DOHH2 (cell line): Measurements from ENCODE around the gene RGS7BP.

Source experiments
- H3F3A ChIP-seq: fragments of 200-600 bp; sonication (generic), shearing (Covaris generic); 2 replicates; pipeline ENCODE4 v1.6.0; 2016; ENCODE audit warnings: antibody characterized with exemption, mild to moderate bottlenecking; ENCODE audit not compliant: control insufficient read depth, insufficient read depth
- H3K27ac ChIP-seq: fragments of 200-600 bp; sonication (generic); 2 replicates; pipeline ENCODE4 v1.5.1; 2014; ENCODE audit warnings: low read depth, mild to moderate bottlenecking, low read length, moderate library complexity
- H3K27me3 ChIP-seq: fragments of 200-600 bp; sonication (generic); 2 replicates; pipeline ENCODE4 v1.6.1; 2014; ENCODE audit warnings: mild to moderate bottlenecking, low read length, mixed read lengths; ENCODE audit not compliant: control insufficient read depth
- H3K36me3 ChIP-seq: fragments of 200-600 bp; sonication (generic); 2 replicates; pipeline ENCODE4 v1.6.1; 2014; ENCODE audit warnings: mild to moderate bottlenecking, low read length, moderate library complexity, mixed read lengths; ENCODE audit not compliant: control insufficient read depth
- H3K4me1 ChIP-seq: fragments of 200-600 bp; sonication (generic); 2 replicates; pipeline ENCODE4 v1.6.1; 2014; ENCODE audit warnings: mild to moderate bottlenecking, low read length, mixed read lengths; ENCODE audit not compliant: control insufficient read depth
- H3K4me2 ChIP-seq: fragments of 200-600 bp; sonication (generic); 2 replicates; pipeline ENCODE4 v1.6.0; 2014; ENCODE audit warnings: mild to moderate bottlenecking, low read length, moderate library complexity
- H3K4me3 ChIP-seq: fragments of 200-600 bp; sonication (generic); 2 replicates; pipeline ENCODE4 v1.5.1; 2014; ENCODE audit warnings: mild to moderate bottlenecking, low read length, mixed read lengths
- H3K79me2 ChIP-seq: fragments of 200-600 bp; sonication (generic); 2 replicates; pipeline ENCODE4 v1.6.1; 2014; ENCODE audit warnings: mild to moderate bottlenecking, low read length, mixed read lengths; ENCODE audit not compliant: control insufficient read depth
- H3K9me2 ChIP-seq: fragments of 200-600 bp; sonication (generic); replicated peaks from 2 replicates; pipeline ENCODE4 v1.6.1; 2014; ENCODE audit warnings: mild to moderate bottlenecking, low read length, mixed read lengths; ENCODE audit not compliant: control insufficient read depth
- H3K9me3 ChIP-seq: fragments of 200-600 bp; sonication (generic); 2 replicates; pipeline ENCODE4 v1.6.1; 2014; ENCODE audit warnings: antibody characterized with exemption, low read length, mixed read lengths; ENCODE audit not compliant: control insufficient read depth, insufficient read depth
- H4K20me1 ChIP-seq: fragments of 200-600 bp; sonication (generic); 2 replicates; pipeline ENCODE4 v1.6.0; 2014; ENCODE audit warnings: low read depth, mild to moderate bottlenecking, antibody characterized with exemption, low read length, moderate library complexity; ENCODE audit not compliant: control insufficient read depth, insufficient read depth
- EZH2phosphoT487 ChIP-seq: fragments of 200-600 bp; sonication (generic); IDR thresholded peaks from 2 replicates; pipeline ENCODE4 v1.6.1; 2017; ENCODE audit warnings: borderline replicate concordance, mild to moderate bottlenecking, antibody characterized with exemption, low read length, moderate library complexity, mixed read lengths
- TF ChIP-seq, protein P1 (sequence below): fragments of 200-600 bp; sonication (generic); IDR thresholded peaks from one replicate; pipeline ENCODE4 v1.5.1; 2014; ENCODE audit warnings: antibody characterized with exemption, mild to moderate bottlenecking, low read depth, low read length; ENCODE audit not compliant: poor library complexity, severe bottlenecking

The RGS7BP gene

DNA sequence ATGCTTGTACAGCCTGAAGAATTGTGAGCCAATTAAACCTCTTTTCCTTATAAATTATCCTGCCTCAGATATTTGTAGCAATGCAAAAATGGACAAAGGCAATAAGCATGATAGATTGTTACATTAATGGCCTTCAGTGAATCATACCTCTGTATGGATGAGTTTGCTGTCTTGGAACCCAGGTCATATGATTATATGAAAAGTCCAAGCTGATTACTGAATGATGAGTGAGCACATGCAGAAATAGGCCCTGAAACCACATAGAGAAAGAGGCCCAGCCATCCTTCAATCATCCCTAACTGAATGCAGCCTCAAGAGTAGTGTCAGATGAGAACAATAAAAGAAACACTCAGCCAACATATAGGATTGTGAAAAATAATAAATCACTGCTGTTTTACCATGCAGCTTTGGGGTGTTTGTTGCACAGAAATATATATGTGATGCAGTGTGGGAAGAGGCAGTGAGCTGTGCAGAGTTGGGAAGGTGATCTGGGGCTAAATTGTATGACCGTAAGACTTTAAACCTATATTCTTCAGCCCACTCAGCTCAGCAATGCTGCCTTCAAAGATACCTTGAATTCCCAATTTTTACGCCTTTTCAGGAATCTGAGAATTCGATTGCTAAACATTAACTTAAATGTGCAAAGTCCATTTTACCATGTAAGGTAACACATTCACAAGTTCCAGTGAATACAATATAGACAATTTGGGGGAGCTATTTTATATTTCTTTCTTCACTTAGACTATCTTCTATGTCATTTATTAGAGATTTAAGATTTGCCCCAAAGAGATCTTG, 148.1 kb downstream of the RGS7BP start:
- no peaks in the 10 kb centered on the region for H3K36me3 ChIP-seq
- H3K27me3 ChIP-seq, result no peaks in the 10 kb centered on the region
- no peaks in the 10 kb centered on the region for H3F3A ChIP-seq
- H3K79me2 ChIP-seq, result no peaks in the 10 kb centered on the region
- no peaks in the 10 kb centered on the region for H4K20me1 ChIP-seq
- TF ChIP-seq, protein P1, sequence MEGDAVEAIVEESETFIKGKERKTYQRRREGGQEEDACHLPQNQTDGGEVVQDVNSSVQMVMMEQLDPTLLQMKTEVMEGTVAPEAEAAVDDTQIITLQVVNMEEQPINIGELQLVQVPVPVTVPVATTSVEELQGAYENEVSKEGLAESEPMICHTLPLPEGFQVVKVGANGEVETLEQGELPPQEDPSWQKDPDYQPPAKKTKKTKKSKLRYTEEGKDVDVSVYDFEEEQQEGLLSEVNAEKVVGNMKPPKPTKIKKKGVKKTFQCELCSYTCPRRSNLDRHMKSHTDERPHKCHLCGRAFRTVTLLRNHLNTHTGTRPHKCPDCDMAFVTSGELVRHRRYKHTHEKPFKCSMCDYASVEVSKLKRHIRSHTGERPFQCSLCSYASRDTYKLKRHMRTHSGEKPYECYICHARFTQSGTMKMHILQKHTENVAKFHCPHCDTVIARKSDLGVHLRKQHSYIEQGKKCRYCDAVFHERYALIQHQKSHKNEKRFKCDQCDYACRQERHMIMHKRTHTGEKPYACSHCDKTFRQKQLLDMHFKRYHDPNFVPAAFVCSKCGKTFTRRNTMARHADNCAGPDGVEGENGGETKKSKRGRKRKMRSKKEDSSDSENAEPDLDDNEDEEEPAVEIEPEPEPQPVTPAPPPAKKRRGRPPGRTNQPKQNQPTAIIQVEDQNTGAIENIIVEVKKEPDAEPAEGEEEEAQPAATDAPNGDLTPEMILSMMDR, result no peak
- no peak for TF ChIP-seq EZH2phosphoT487
- no peak overlapping the region for H3K4me2 ChIP-seq
- no peaks in the 10 kb centered on the region for H3K4me1 ChIP-seq
- no peaks in the 10 kb centered on the region for H3K9me3 ChIP-seq
- no peaks in the 10 kb centered on the region for H3K9me2 ChIP-seq
- no peak overlapping the region for H3K4me3 ChIP-seq
- no peak overlapping the region for H3K27ac ChIP-seq

DNA sequence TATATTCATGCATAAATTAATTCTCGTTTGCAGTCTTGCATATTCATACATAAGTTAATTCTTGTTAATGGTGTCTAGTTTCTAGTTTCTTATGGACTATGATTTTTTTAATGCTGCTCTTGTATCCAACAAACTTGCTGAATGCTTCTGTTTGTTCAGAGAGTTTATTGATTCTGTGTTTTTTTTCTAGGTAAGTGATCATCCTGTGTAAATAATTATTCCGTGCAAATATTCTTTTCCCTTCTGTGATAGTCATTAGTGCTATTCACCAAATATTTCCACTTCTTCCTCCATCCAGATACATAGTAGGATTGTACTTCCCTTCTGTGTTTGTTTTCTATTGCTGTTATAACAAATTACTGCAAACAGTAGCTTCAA, 148.7 kb downstream of the RGS7BP start:
- H3K9me2 ChIP-seq, result no peaks in the 10 kb centered on the region
- H3K79me2 ChIP-seq, result no peaks in the 10 kb centered on the region
- no peaks in the 10 kb centered on the region for H3K4me1 ChIP-seq
- H3K4me3 ChIP-seq, result no peak overlapping the region
- H3K27me3 ChIP-seq, result peaks cover 2% of the 10 kb centered on the region; the same call in 1 of the 2 replicates
- H4K20me1 ChIP-seq, result no peaks in the 10 kb centered on the region
- H3K36me3 ChIP-seq, result no peaks in the 10 kb centered on the region
- H3K9me3 ChIP-seq, result no peaks in the 10 kb centered on the region
- no peak for TF ChIP-seq EZH2phosphoT487
- TF ChIP-seq, protein P1, result no peak
- no peaks in the 10 kb centered on the region for H3F3A ChIP-seq
- H3K4me2 ChIP-seq, result no peak overlapping the region
- no peak overlapping the region for H3K27ac ChIP-seq

DNA sequence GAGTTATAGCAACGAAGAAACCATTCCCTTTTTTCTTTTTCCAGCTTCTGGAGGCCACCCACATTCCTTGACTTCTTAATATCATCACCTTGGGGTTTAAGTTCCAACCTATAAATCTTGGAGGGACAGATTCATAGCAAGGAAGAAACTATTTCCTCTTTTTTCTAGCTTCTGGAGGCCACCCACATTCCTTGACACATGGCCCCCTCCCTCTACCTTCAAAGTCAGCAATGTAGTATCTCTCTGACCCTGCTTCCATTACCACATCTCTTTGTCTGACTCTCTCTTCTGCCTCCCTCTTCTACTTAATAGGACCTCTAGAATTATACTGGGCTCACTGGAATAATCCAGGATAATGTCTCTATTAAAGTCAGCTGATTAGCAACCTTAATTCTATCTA, 149.8 kb downstream of the RGS7BP start:
- Histone ChIP-seq H4K20me1 (no peaks in the 10 kb centered on the region), H3K4me1 (no peaks in the 10 kb centered on the region), H3F3A (no peaks in the 10 kb centered on the region), H3K36me3 (no peaks in the 10 kb centered on the region), H3K4me2 (no peak overlapping the region), H3K9me3 (no peaks in the 10 kb centered on the region), H3K79me2 (no peaks in the 10 kb centered on the region), H3K4me3 (no peak overlapping the region), H3K27ac (no peak overlapping the region), H3K27me3 (peaks cover 5% of the 10 kb centered on the region; the same call in 1 of the 2 replicates), H3K9me2 (no peaks in the 10 kb centered on the region)
- TF ChIP-seq, protein P1, result no peak
- TF ChIP-seq EZH2phosphoT487, result no peak
